Prostate gland (tissue), 2 donors: ENCODE measurements around the gene APOC1.

Experiments
- CTCF ChIP-seq, 4 experiments: fragments of 200-600 bp in 2 of 4; fragments of 450-650 bp in 2 of 4; sonication (generic) in 2 of 4; IDR thresholded peaks; 1 replicate in 3 of 4; 2 replicates in 1 of 4; pipeline ENCODE4 v1.5.1; 2016 to 2019; ENCODE audit warnings: antibody characterized with exemption in 4 of 4, mild to moderate bottlenecking in 2 of 4, moderate library complexity in 2 of 4
- POLR2A ChIP-seq: fragments of 450-650 bp; IDR thresholded peaks from one replicate; pipeline ENCODE4 v1.6.1; 2016; ENCODE audit warnings: antibody characterized with exemption, mild to moderate bottlenecking
- POLR2AphosphoS5 ChIP-seq: sonication (generic); formaldehyde crosslinking; IDR thresholded peaks from one replicate; pipeline ENCODE4 v1.6.1; 2017; ENCODE audit warnings: antibody characterized with exemption

GRCh38 chr19:44889830-44890365 lies 24.5 kb upstream of the APOC1 start:
- TF ChIP-seq CTCF (IDR thresholded peaks at IDR 0.05) = no peak
- TF ChIP-seq POLR2A = no peak
- no peak for TF ChIP-seq POLR2AphosphoS5
